Smooth muscle cell (in vitro differentiated cells): ENCODE results near the gene MEGF6. TPM values are rescaled to one million over a fixed set of nuclear protein-coding genes. Genes with fewer than 3 reads are reported as not detected.

Experiments
- DNase-seq: peaks from one replicate; lab custom pipeline; 2025; ENCODE audit not compliant: unreplicated experiment; lab: John Stamatoyannopoulos, UW
- H2AFZ ChIP-seq: fragments of 200-600 bp; sonication (generic); 2 replicates; pipeline ENCODE4 v1.6.0; 2016; ENCODE audit warnings: antibody characterized with exemption, low read depth, mild to moderate bottlenecking
- H3F3A ChIP-seq: fragments of 200-600 bp; sonication (generic); 2 replicates; pipeline ENCODE4 v1.6.0; 2017; ENCODE audit warnings: antibody characterized with exemption, low read depth
- H3K27ac ChIP-seq: fragments of 200-600 bp; sonication (generic); 2 replicates; pipeline ENCODE4 v1.5.1; 2016; ENCODE audit warnings: low read depth, mild to moderate bottlenecking
- H3K27me3 ChIP-seq: fragments of 200-600 bp; sonication (generic); 2 replicates; pipeline ENCODE4 v1.6.1; 2016; ENCODE audit warnings: low read depth, mild to moderate bottlenecking
- H3K36me3 ChIP-seq: fragments of 200-600 bp; sonication (generic); 2 replicates; pipeline ENCODE4 v1.5.1; 2016; ENCODE audit warnings: low read depth
- H3K4me1 ChIP-seq: fragments of 200-600 bp; sonication (generic); 2 replicates; pipeline ENCODE4 v1.5.1; 2016; ENCODE audit warnings: low read depth
- H3K4me2 ChIP-seq: fragments of 200-600 bp; sonication (generic); 2 replicates; pipeline ENCODE4 v1.6.0; 2016; ENCODE audit warnings: mild to moderate bottlenecking
- H3K4me3 ChIP-seq: fragments of 200-600 bp; sonication (generic); 2 replicates; pipeline ENCODE4 v1.5.1; 2016; ENCODE audit warnings: mild to moderate bottlenecking
- H3K79me2 ChIP-seq: fragments of 200-600 bp; sonication (generic); 2 replicates; pipeline ENCODE4 v1.6.0; 2016; ENCODE audit warnings: low read depth, mild to moderate bottlenecking
- H3K9ac ChIP-seq: fragments of 200-600 bp; sonication (generic); 2 replicates; pipeline ENCODE4 v1.6.0; 2016; ENCODE audit warnings: low read depth
- H3K9me3 ChIP-seq: fragments of 200-600 bp; sonication (generic); replicated peaks from 2 replicates; pipeline ENCODE4 v1.5.1; 2016; ENCODE audit warnings: low read depth
- H4K20me1 ChIP-seq: fragments of 200-600 bp; sonication (generic); 2 replicates; pipeline ENCODE4 v1.6.0; 2016; ENCODE audit warnings: low read depth
- WGBS: methylation state at CpG from one replicate; pipeline ENCODE4 v1.1.7; 2016; ENCODE audit warnings: low lambda C conversion rate; 5-methylcytosine and 5-hydroxymethylcytosine counted together
- polyA plus RNA-seq: library from polyadenylated mRNA; unstranded; fragments of >200 nt; fragmentation: Nextera tagmentation; extraction: Ambion mirVana; gene quantifications from 2 replicates; pipeline ENCODE4 v1.2.1, GENCODE V29; 2016
- total RNA-seq: library from RNA; depleted of rRNA; stranded (reverse); fragments of >200 nt; gene quantifications from 2 replicates; pipeline ENCODE4 v1.2.3, GENCODE V29; 2014
- TF ChIP-seq, protein P1 (sequence below): fragments of 200-600 bp; sonication (generic); IDR thresholded peaks from 2 replicates; pipeline ENCODE4 v1.5.1; 2017; ENCODE audit warnings: borderline replicate concordance, mild to moderate bottlenecking, antibody characterized with exemption; ENCODE audit not compliant: insufficient read depth, poor library complexity, severe bottlenecking

The MEGF6 gene
- total and polyA plus RNA-seq, 2 experiments from 2014 or later, result 6.5 to 12.8 TPM

DNA sequence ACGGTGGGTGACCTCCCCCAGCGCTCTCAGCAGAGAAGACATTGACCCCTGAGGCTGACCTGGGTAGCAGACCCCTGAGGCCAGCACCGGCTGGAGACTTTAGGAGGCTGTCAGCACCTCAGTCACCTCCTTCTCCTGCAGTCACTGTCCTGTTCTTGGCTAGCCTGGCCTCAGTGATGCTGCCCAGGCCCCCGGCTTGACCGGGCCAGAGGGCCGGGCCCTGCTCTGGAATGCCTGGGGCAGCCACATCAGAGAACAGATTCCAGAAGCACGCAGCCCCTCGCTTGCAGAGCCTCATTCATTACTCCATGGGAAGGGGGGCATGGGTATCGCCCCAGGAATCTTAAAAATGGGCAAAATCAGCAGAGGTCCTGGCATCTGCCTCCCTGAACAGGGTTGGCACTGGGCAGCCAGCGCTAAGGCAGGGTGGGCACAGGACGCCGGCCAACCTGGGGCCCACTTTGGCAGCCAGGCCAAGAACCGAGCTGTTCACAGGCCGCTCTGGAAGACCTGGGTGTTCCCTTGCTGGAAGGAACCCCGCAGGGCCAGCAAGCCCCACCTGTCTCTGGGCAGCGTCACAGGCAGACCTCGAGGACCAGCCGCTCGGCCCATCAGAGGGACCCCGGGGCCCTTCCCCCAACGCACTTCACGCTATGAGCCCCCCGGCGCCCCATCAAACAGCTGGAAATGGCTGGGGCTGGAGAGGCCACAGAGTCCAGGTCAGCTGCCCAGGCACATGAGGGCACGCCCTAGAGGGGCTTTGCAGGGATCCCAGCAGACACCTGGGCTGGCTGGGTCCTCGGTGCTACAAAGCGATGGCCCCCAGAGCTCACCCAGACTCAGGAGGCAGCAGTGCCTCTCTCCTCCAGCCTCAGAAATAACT lies 45.1 kb downstream of the MEGF6 start:
- H3K9me3 ChIP-seq, result no peaks in the 10 kb centered on the region
- no peaks in the 10 kb centered on the region for H3F3A ChIP-seq
- no peak overlapping the region for H3K4me2 ChIP-seq
- no peaks in the 10 kb centered on the region for H4K20me1 ChIP-seq
- H3K27me3 ChIP-seq, result no peaks in the 10 kb centered on the region
- no peaks in the 10 kb centered on the region for H3K36me3 ChIP-seq
- no peak overlapping the region for H3K27ac ChIP-seq
- 81% methylated on average over 27 of the region's 27 CpGs for WGBS
- no peaks in the 10 kb centered on the region for H3K4me1 ChIP-seq
- H3K9ac ChIP-seq, result no peak overlapping the region
- no peaks in the 10 kb centered on the region for H3K79me2 ChIP-seq
- no peak for DNase-seq
- H2AFZ ChIP-seq, result no peak overlapping the region
- TF ChIP-seq, protein P1, sequence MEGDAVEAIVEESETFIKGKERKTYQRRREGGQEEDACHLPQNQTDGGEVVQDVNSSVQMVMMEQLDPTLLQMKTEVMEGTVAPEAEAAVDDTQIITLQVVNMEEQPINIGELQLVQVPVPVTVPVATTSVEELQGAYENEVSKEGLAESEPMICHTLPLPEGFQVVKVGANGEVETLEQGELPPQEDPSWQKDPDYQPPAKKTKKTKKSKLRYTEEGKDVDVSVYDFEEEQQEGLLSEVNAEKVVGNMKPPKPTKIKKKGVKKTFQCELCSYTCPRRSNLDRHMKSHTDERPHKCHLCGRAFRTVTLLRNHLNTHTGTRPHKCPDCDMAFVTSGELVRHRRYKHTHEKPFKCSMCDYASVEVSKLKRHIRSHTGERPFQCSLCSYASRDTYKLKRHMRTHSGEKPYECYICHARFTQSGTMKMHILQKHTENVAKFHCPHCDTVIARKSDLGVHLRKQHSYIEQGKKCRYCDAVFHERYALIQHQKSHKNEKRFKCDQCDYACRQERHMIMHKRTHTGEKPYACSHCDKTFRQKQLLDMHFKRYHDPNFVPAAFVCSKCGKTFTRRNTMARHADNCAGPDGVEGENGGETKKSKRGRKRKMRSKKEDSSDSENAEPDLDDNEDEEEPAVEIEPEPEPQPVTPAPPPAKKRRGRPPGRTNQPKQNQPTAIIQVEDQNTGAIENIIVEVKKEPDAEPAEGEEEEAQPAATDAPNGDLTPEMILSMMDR, result no peak
- no peak overlapping the region for H3K4me3 ChIP-seq

DNA sequence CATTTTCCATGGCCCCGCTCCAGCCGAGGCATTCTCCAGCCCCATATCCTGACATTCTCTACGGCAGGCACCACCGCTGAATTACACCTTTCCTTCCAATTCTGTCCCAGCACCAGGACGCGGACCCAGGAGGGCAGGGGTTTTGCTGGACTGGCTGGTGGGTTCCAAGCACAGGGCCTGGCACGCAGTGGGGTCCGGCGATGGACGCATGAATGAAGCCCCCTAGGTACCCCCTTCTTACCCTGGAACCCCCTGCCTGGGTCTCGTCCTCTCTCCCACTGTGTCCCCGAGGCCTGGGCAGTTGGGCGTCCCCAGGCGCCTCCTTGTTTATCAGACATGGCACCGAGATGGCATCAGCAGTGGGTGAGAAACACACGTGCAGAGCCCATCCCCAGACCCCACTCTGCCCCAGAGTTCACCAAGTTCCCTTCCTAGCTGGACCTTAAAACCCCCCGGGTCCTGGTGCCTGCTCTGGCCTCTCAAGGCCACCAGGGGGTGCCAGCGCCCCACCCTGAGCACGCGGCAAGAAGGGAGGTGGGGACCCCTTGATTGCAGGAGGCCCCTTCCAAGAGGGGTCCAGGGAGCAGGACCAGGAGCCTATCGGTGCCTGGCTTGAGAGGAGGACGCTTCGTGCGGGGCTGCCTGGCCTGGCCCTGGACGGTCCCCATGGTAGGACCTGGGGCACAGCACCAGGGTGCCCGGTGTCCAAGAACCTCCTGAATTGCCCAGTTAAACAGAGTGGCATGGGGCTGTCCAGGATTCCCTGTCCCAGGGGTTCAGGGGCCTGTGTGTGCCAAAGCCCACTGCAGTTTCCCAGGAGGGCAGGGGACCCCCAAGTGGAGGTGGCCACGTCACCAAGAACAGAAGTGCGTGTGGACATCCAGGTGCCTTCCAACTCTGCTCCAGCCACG lies 46.1 kb downstream of the MEGF6 start:
- no peaks in the 10 kb centered on the region for H3K4me1 ChIP-seq
- no peak overlapping the region for H3K27ac ChIP-seq
- no peaks in the 10 kb centered on the region for H3K9me3 ChIP-seq
- no peaks in the 10 kb centered on the region for H3F3A ChIP-seq
- no peak for DNase-seq
- 71% methylated on average over 27 of the region's 29 CpGs for WGBS
- H2AFZ ChIP-seq, result no peak overlapping the region
- no peaks in the 10 kb centered on the region for H3K27me3 ChIP-seq
- H3K79me2 ChIP-seq, result no peaks in the 10 kb centered on the region
- no peak overlapping the region for H3K4me3 ChIP-seq
- H3K9ac ChIP-seq, result no peak overlapping the region
- H3K36me3 ChIP-seq, result no peaks in the 10 kb centered on the region
- no peaks in the 10 kb centered on the region for H4K20me1 ChIP-seq
- TF ChIP-seq, protein P1, result peak; percentile 88
- H3K4me2 ChIP-seq, result no peak overlapping the region

DNA sequence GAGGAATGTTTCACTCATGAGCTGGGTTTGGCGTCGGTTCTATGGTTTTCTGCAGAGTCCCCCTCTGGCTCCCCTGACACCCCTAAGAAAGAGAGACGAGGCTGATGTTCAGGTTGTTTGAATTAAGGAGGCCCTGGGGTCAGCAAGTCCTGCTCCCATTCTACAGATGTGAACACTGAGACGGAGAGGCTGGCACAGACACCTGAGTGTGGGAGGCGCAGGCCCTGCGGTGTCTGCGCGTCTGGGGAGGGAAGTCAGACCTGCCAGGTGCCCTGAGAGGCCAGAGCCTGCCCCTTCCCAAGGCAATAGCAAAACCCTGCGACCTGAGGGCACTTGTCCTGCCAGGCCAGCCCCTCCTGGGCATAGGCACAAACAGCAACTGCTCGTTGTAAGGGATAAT lies 47.7 kb downstream of the MEGF6 start:
- Histone ChIP-seq H3K4me1 (no peaks in the 10 kb centered on the region), H3F3A (no peaks in the 10 kb centered on the region), H3K79me2 (no peaks in the 10 kb centered on the region), H3K27ac (no peak overlapping the region), H3K9me3 (no peaks in the 10 kb centered on the region), H2AFZ (no peak overlapping the region), H4K20me1 (no peaks in the 10 kb centered on the region), H3K4me3 (no peak overlapping the region), H3K27me3 (no peaks in the 10 kb centered on the region), H3K4me2 (no peak overlapping the region), H3K9ac (no peak overlapping the region), H3K36me3 (no peaks in the 10 kb centered on the region)
- no peak for DNase-seq
- TF ChIP-seq, protein P1, result no peak
- 85% methylated on average over 10 of the region's 10 CpGs for WGBS
